NCI-H2171 treated with DMSO at 0.1 percent for 48 hours (cell line): Measurements from ENCODE around the gene HOXB9.

Source experiments
- DNase-seq: peaks from one replicate; lab custom pipeline; 2025; lab: John Stamatoyannopoulos, UW

Gene HOXB9

GRCh38 chr17:48624118-48624517 lies 2.0 kb downstream of the HOXB9 start:
- no peak for DNase-seq

DNA sequence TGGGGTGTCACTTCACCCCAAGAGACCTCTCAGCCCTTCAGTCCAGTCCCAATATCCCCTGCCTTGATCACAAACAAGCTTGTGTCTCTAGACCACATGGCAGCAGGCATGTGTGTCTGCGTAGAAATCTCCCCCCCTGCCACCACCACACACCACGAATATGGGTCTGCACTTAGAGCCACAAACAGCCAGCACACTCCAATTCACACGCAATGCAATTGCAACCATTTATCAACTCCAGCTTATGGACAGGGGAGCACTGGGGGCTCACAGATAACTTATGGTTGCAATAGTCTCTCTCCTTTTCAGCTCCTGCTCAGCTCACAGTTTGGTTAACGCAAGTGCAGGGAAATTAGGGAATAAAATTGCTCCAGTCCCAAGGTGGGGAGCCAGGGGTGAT lies 2.6 kb downstream of the HOXB9 start:
- DNase-seq = no peak

DNA sequence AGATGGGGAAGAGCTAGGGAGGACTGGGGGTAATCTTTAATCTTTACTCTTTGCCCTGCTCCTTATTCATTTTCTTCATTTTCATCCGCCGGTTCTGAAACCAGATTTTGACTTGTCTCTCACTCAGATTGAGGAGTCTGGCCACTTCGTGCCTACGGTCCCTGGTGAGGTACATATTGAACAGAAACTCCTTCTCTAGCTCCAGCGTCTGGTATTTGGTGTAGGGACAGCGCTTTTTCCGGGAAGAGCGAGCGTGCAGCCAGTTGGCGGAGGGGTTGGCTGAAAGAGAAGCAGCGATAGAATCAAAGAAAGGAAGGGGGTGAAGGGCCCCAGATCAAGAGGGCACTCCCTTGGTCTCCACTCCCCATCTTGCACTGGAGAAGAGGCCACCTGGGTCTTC lies 3.3 kb downstream of the HOXB9 start:
- DNase-seq = no peak

DNA sequence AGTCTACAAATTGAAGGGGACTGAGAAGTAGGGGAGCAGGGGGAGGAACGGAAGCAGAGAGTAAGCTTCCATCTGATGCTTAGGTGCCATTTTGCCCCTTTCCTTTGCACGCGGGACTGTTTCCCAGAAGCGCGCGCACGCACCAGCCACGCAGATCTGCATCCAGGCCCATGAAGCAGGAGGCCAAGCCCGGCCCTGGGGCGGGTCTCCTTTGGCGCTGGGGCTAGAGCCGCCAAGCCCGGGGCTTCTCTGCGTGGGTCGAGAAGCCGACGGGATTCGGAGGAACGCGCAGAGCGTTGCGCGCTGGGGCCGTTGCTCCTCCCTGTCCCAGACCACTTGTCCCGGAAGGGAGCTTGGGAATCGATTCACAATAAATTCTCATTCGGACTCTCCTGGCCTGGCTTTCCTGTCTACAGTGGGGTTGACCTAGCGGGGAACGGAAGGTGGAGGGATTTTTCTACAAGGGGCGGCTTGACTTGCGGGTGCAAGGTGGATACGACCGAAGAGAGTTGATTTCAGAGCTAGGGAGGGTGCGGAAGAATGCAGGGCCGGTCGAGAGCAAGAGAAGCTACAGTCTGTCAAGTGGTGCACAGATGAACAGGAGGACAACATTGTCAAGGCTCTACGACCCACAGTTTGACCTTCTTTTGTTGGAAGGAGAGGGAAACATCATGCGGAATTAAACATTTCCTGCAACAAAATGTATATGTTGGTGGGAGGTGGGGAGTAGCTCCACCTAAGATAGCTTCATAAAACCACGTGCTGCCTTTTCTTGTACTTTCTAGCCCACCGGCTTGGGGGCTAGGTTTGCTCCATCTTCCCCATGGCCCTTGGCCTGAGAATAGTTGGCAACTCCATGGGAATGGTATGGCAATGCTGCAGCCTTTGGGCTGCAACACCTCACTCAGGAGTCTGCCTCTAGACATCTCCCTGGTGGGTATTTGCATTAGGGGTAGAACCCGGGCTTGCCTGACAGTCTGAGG lies 4.5 kb downstream of the HOXB9 start:
- DNase-seq = no peak

GRCh38 chr17:48620461-48621139 lies 5.6 kb downstream of the HOXB9 start:
- DNase-seq = no peak

DNA sequence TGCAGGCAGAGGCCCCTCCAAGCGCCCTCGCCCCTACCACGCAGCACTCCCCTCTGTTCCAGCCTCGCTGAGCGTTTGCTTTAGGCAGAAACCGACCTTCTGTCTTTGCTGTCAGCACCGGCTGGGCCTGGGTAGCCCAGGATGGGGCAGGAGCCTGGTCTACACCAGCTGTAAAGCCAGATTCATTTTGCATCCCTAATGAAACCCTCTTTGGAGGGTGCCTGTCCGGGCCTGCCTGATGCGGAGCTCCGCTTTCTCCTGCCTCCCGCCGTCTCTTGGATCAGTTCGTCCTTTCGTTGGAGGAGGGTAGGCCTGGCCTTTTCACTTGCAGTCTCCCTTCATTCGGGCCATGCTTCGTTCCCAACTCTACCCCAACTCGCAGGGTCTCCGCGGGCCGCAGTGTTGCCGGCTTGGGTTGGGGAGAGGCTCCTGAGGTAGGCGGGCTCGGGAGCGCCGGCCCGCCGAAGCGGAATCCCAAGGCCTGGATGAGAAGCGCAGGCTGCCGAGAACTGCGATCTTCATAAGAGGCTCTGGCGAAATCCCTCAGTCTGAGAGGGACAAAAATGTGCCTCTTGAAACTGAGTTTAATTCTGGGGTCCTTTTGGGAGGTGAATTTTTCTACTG lies 6.2 kb downstream of the HOXB9 start:
- no peak for DNase-seq

GRCh38 chr17:48618256-48618896 lies 7.8 kb downstream of the HOXB9 start:
- DNase-seq = peak; percentile 57

DNA sequence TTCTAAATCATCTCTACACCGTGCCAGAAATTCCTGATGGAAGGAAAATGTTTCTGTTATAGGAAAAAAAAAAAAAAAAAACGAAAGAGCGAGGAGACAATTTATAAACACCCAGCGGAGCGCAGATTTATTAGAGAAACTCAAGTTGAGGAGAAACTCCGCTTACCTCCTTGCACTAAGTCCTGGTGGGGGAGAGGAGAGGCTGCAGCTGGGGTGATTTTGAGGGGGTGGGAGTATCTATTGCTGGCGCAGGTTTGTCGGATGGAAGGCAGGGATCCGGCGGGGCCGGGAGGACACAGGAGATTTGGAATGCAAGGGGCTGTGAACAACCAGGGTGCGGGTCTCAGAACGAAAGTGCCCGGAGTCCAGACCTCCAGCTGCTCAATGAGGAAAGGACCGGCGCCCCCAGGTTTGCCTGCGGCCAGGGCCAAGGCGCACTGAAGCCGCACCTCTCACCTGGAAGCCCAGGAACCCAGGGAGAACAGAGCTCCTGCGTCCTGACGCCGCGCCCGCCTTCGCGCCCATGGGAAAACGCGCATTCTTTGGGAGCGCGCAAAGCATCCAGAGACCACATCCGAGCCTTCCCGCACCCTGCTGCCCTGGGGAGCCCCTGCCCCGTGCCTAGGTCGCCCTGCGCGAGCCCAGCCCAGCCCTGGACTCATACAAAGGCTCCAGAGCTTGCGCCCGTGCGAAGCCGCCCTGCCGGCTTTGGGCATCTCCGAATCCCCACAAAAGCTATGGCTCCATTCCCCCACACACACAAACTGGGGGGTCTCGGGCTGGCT lies 8.5 kb downstream of the HOXB9 start:
- no peak for DNase-seq

- no peak for DNase-seq
Measured at GRCh38 chr17:48616717-48617470, 9.3 kb downstream of the HOXB9 start.

- DNase-seq = no peak
Measured at GRCh38 chr17:48615963-48616716, 10.0 kb downstream of the HOXB9 start.

- DNase-seq = no peak
Measured at GRCh38 chr17:48615047-48615962, 10.9 kb downstream of the HOXB9 start, which contains the start of gene HOXB8. TSS of gene HOXB8 (minus strand) at chr17:48615292. CDS start at chr17:48614704, 588 bp downstream.

- no peak for DNase-seq
Measured at GRCh38 chr17:48613862-48614694, 12.1 kb downstream of the HOXB9 start.

GRCh38 chr17:48612854-48613691 lies 13.1 kb downstream of the HOXB9 start:
- no peak for DNase-seq

DNA sequence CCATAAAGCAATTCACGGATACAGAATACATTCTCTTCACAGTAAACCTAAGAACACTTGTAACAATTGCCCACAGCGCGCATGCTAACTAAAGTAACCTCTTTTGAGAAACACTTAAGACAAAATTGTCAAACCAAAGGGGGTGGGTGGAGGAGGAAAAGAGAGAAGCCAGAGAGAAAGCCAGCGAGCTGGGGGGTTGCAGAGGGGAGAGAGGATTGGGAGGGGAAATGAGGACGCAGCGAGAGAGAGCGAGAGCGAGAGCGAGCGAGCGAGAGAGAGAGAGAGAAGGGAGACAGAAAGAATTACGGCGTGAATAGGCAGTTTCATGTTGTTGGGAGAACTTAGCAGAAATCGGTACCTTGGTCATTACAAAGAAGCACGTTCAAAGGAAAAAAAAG lies 13.7 kb downstream of the HOXB9 start:
- DNase-seq = no peak

GRCh38 chr17:48611681-48612455 lies 14.3 kb downstream of the HOXB9 start:
- DNase-seq = no peak

GRCh38 chr17:48611213-48611612 lies 14.9 kb downstream of the HOXB9 start:
- peak; percentile 7 for DNase-seq
